GM13977 (cell line): Measurements from ENCODE around the gene SRP68.

ENCODE experiments used
- DNase-seq: peaks from one replicate; pipeline ENCODE4 v3.0.0; 2012; ENCODE audit warnings: low spot score
- in situ Hi-C: fragments of 300-500 bp; cut with MboI; formaldehyde crosslinking; loops from one replicate; pipeline ENCODE4 v1.12.0; 2022; ENCODE audit warnings: low sequenced_read_pairs, low pct_unique_long_range_greater_than_20kb, mixed read lengths, inconsistent platforms; ENCODE audit not compliant: unreplicated experiment
- TF ChIP-seq, protein P1 (sequence below): IDR thresholded peaks from 2 replicates; pipeline ENCODE4 v1.5.1; 2012; ENCODE audit warnings: mild to moderate bottlenecking, control low read depth; ENCODE audit not compliant: insufficient read depth; ENCODE audit errors: extremely low read depth, missing control alignments

SRP68 gene

DNA sequence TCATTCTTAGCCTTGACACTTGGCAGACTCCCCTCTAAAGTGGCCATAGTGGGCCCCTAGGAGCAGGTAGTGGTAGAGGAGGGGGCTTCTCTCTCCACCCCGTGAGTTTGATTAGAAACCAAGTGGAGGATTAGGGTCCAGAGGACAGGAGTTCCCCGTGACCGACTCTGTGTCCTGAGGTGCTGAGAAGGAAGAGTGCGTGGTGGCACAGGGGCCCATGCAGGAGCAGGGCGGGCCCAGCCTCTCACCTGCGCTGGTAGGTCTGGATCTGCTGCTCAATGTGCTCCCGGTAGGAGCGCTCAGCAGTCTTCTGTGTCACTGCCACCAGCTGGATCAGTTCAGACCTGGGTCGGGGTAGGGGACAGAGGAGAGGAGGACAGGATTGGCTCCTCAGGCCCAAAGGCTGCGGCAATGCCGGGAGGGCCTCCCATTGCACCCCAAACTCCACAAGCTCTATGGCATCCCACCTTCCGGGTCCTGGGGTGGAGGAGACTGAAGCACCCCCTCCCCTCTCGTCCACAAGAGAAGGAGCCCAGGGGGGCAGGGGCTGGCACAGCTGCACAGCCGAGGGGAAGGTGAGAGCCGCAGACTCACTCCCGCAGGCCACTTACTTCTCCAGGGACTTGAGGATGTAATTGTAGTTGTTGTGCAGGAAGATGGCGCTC lies 12.9 kb upstream of the SRP68 start:
- TF ChIP-seq, protein P1, sequence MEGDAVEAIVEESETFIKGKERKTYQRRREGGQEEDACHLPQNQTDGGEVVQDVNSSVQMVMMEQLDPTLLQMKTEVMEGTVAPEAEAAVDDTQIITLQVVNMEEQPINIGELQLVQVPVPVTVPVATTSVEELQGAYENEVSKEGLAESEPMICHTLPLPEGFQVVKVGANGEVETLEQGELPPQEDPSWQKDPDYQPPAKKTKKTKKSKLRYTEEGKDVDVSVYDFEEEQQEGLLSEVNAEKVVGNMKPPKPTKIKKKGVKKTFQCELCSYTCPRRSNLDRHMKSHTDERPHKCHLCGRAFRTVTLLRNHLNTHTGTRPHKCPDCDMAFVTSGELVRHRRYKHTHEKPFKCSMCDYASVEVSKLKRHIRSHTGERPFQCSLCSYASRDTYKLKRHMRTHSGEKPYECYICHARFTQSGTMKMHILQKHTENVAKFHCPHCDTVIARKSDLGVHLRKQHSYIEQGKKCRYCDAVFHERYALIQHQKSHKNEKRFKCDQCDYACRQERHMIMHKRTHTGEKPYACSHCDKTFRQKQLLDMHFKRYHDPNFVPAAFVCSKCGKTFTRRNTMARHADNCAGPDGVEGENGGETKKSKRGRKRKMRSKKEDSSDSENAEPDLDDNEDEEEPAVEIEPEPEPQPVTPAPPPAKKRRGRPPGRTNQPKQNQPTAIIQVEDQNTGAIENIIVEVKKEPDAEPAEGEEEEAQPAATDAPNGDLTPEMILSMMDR, result no peak
- in situ Hi-C loops, result no loop called here
- DNase-seq, result no peak

DNA sequence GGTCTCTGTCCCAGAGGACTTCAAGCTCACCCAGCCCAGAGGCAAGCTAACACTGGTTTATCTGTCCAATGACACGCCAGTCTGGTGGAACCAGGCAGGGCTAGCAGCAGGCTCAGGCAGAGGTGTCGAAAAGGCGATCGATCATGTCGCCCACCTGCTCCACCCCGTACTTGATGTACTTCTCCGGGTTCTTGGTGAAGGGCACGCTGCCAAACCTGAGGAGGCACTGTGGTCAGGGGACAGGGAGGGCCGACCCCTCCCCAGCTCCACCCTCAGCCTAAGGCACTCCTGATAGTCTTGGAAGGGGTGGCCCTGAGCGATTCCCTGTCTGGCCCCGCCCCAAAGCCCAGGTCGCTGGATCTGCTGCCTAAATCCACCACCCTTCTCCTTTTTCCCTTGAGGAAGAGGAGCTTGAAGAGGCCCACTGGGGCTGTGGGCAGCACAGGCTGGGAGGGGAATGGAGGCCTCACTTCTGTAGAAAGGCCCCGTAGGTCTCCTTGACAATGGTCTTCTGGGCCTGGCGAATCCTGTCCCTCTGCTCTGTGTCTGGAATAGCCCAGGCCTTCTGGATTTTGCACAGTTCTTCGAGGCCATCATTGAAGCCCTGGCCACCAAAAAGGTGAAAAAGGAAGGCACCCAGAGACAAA lies 11.3 kb upstream of the SRP68 start:
- no peak for DNase-seq
- TF ChIP-seq, protein P1, result no peak
- in situ Hi-C loops, result no loop called here

DNA sequence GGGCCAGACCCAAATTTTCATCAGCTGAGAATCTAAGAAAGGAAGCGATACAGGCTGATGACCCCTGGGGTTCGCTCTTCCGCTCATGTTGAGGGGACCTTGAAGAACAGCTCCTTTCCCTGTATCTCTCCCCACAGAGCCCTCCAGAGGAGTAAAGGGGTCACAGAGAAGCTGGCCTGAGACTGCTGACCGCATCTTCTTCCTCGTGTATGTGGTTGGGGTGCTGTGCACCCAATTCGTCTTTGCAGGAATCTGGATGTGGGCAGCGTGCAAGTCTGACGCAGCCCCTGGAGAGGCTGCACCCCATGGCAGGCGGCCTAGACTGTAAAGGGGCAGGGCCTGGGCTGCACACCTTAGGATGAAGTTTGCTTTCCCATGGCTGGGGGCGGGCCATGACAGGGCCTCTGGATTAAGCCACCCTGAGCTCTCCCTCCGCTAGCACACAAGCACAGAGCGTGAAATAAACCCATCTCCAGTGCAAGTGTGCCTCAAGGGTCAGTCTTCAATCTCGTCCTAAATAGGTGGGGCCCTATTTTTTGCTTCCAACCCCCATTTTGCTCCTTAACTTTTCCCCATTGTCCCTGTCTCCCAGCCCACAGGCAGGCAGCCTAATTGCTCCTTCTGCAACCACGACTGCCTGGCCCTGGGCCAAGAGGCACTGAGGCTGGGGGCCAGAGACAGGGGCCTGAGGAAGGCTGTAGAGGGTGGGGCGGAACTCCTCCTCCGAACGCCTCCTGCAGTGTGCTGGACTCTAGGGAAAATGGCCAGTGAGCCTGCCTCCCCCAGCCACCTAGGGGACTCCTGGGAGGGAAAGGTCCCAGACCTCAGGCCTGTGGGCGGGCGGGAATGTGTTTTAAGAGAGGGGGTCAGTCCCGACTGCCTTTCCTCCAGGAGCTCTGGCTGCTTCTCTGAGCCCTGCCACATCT lies 10.3 kb upstream of the SRP68 start:
- TF ChIP-seq, protein P1, result no peak
- in situ Hi-C loops, result no loop called here
- no peak for DNase-seq

DNA sequence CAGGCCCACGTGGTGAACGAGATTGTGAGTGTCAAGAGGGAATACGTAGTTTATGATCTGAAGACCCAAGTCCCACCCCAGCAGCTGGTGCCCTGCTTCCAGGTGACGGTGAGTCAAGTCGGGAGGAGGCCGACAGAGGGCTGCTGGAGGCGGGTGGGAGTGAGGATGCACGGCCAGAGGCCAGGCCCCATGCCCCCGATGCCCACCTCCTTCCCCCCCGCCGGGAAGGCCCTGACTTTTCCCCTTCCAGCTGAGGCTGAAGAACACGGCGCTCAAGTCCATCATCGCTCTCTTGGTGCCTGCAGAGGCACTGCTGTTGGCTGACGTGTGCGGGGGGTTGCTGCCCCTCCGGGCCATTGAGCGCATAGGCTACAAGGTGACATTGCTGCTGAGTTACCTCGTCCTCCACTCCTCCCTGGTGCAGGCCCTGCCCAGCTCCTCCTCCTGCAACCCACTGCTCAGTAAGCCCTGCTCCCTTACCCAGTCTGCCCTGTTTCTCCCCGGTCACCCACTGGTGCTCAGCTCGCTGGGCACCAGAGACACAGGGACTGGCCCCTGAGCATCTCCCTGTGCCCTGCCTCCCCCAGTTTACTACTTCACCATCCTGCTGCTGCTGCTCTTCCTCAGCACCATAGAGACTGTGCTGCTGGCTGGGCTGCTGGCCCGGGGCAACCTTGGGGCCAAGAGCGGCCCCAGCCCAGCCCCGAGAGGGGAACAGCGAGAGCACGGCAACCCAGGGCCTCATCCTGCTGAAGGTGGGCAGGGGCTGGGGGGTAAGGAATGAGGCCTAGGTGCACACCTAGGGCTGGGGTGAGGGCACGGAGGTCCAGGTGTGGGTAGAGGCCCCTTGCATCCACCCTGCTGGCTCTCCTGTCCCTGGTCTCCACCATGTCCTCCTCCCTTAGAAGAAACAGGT lies 9.2 kb upstream of the SRP68 start:
- in situ Hi-C loops, result no loop called here
- no peak for DNase-seq
- TF ChIP-seq, protein P1, result no peak

DNA sequence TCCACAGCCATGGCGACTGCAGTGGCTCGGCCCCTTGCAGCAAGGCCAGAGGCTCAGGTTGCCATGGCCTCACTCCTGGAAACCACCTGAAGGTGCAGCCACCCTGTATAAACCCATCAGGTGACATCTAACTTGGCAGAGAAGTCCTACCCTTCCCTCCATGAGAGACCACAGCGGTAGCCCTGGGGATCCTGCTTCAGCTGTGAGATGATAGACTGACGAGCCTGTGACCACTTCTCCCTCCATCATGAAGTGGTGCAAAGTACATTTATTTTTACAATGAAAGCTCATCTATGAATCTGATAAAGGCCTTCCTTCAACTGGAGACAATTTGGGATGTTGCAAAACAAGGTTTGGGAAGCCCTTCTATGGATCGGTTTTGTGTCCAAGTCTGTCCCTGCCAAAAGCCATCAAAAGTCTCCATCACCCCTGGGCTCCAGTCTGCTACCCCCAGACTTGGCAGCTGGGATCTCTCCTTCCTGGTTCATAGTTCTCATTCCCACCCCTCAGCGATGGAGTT lies 8.5 kb upstream of the SRP68 start:
- in situ Hi-C loops, result no loop called here
- TF ChIP-seq, protein P1, result no peak
- DNase-seq, result no peak
